HG03159 (cell line): ENCODE results near the gene CDH22.

Experiments
- ATAC-seq: cut with Tn5 transposase; IDR thresholded peaks from one replicate; pipeline ENCODE4 v1.9.1; 2021; ENCODE audit warnings: mild to moderate bottlenecking, moderate library complexity; ENCODE audit not compliant: unreplicated experiment

Gene CDH22

DNA sequence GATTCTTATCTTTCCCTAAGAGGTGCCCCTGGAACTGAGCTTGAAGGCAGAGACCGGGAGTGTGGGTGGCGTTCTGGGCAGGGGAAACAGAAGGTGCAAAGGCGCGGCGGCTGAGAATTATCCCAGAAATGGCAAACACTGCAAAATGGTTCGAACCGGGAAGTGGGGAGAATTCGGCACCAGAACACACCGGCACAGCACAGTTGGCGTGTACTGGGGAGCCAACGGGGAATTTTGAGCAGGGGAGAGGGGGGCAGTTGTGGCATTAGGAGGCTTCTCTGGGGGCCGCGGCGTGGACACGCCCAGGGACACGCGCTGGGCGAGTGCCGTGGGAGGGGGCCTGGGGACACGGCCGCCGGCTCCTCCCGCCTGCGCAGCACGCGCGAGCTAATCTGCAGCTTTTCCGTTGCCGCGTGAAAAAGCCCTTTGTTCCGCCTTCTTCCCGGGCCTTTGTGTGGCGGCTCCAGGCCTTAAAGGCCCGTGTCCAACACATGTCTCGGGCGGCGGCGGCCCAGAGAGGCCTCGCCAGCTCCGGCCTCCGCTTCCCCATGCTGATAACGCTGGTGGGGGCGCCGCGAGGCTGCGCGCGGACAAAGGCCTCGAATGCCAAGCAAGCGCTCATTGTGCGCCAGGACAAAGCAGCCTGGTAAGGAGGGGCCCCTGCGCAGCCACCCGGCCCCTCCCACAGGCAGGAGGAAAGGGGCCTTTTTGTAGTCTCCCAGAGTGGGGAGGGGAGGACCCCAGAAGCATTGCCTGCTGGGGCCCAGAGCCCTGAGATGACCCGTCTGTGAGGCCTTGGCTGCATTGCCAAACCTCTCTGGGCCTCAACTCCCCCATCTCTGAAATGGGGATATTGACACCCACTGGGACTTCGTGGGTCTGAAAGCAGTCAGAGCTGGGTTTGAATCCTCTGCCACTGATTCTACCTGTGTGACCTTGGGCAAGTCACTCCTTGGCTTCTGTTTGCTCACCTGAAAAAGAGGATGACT lies 107.4 kb downstream of the CDH22 start:
- no peak for ATAC-seq

- ATAC-seq, result no peak
Measured at GRCh38 chr20:46199198-46199597, 109.1 kb downstream of the CDH22 start.

DNA sequence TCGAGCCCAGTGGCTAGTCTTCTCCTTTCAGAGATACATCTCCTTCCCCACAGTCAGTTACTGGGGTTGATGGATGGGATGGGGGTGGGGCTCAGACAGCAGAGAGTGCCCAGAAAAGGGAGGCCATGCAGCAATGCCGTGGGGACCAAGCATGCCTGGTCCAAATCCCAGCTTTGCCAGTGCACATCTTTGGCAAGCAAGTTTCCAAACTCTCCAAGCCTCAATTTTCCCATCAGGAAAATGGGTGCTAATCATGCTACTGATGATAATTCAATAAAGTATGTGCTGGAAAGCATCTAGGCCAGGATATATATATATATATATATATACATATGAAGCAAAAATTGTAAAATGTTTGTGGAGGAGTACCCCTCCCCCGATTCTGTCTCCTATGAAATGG lies 111.3 kb downstream of the CDH22 start:
- no peak for ATAC-seq

DNA sequence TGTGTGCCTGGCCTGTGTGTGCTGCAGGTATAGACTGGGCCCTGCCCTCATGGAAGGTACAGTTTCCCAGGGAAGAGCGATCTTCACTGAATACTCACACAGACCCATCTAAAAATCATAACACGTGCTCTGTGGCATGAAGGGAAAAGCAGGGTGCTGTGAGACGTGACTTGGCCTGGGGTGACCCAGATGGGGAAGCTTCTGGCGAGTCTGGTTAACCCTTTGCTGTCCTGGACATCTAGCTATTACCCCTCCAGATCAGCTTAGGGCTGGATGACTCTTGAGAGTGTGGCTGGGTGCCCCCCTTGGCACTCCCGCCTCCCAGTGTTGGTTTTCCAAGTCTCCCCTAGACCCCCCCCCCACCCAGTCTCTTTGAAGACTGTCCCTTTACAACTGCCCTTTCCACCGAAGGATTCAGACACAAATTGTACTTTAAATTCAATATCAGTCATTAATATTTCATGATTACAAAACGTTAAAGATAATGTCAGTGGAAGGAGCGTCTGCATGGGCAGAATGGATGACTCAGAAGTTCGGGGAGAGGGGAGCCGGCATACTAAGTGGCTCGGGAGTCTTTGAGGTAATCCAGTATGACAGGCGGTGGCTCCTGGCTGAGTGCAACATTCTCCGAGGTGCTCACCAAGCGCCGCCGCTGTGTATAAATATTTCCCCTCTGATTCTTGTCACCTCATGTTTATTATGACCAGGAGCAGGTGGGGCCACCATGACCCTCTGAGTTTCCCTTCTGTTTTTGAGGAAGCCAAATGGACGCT lies 112.8 kb downstream of the CDH22 start:
- ATAC-seq, result no peak

GRCh38 chr20:46194409-46194808 lies 113.9 kb downstream of the CDH22 start:
- no peak for ATAC-seq

GRCh38 chr20:46192376-46192944 lies 115.8 kb downstream of the CDH22 start:
- ATAC-seq, result no peak

- no peak for ATAC-seq
Measured at GRCh38 chr20:46191611-46192010, 116.7 kb downstream of the CDH22 start.

DNA sequence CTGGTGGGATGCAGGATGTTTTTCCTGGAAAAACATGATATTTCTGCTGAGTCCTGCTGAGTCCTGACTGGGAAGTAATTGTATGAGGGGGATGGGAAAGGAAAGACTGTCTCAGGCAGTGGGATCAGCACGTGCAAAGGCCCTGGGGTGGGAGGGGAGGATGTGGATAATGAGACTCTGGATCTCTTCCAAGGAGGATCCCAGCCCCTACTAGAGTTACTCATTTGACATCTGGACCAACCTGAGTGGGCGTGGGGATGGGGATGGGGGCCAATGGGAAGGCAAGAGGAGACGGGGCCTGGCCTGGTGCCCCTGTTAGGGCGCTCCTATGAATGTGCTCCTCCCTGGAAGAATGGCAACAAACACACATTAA lies 117.1 kb downstream of the CDH22 start:
- no peak for ATAC-seq

DNA sequence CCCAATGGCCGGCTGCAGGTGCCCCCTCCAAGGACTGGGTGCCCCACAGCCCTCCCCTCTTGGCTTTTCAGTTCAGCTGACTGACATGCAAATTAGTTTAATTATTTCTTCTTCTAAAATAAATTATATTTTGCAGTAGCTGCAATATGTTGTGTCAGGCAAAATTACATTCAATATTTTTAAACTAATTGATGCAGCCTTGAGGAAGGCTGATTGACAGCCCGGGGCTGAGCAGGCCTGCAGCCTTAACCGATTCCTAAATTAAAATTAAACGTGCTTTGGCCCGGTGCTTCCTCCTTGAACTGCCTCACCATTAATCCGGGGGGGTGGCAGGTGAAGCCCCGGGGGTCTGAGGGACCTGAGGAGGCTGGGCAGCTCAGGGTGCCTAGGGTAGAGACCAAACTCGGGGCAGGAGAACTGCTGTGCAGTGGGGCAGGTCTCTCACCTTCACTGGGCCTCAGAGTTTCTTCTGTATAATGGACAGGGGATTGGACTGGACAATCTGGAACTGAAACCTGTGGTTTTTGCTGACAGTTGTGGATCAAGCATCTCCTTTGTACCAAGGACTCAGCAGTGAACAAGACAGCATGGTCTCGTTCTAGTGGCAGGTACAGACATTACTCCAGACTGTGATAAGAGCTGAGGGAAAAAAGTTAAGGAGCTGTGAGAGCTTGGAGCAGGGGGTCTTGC lies 117.7 kb downstream of the CDH22 start:
- ATAC-seq, result no peak

DNA sequence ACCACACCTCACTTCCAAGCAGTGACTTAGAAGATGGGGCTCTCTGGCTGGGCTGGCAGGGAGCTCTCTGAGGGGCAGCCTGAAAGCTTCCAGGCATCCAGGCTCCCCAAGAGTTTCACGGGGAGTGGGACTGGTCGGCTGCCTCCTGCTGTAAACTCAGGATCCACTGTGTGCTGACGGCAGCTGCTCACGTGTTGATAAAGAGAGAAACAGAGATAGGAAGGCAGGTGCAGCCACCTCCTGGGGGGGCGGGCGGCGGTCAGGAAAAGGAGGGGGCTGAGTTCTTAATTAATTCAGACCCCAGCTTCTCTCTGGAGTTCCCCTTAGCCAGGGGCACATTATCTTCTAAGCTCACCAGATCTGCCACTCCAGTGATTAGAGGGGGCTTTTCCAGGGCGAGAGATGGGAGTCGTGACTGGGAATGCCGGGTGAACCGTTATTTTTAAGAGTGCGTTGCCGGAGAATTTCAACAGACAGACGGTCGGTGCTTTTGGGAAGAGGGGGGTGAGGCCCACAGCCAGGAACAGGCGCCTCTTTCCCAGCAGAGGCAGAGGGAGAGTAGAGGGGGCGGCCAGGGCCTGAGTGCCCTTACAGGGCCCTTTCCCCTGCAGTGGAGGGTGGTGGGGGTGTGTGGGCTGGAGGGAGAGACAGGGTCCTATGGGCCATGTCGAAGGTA lies 119.3 kb downstream of the CDH22 start:
- no peak for ATAC-seq

GRCh38 chr20:46186210-46186609 lies 122.1 kb downstream of the CDH22 start:
- no peak for ATAC-seq

- no peak for ATAC-seq
Measured at GRCh38 chr20:46185353-46185752, 122.9 kb downstream of the CDH22 start.

DNA sequence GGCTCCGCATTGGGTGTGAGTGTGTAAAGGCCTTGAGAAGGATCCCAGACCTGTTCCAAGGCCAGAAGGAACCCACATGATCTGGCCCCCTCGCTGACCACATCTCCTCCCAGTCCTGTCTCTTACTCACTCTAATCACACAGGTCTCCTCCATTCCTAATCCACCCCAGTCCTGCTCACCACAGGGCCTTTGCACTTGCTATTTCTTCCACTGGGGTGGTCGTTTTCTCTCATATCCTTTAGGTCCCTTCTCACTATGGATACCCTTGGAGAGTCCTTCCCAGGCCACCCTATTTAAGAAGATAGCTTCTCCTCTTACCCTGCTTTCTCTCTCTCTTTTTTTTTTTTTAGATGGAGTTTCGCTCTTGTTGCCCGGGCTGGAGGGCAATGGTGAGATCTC lies 124.5 kb downstream of the CDH22 start:
- ATAC-seq, result no peak

- ATAC-seq, result no peak
Measured at GRCh38 chr20:46182276-46183200, 125.8 kb downstream of the CDH22 start.

GRCh38 chr20:46179862-46180261 lies 128.4 kb downstream of the CDH22 start:
- ATAC-seq, result no peak

DNA sequence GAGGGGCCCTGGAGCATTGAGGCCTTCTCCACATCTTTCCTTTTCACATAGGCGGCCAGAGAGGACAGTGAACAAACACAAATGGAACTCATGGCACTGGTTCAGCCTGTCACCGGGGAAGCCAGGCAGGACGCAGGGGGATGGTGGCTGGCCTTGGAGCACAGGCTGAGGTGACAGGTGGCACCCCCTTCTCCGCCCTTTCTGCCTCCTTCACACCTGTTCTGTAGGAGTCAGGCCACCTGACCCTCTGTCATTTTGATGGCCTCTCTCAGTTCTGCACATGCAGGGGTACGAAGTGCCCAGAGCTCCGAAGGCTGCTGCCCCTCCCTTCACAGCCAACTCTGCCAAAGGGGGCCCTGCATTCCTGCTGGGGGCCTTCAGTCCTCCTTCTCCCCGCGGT lies 129.4 kb downstream of the CDH22 start:
- no peak for ATAC-seq

DNA sequence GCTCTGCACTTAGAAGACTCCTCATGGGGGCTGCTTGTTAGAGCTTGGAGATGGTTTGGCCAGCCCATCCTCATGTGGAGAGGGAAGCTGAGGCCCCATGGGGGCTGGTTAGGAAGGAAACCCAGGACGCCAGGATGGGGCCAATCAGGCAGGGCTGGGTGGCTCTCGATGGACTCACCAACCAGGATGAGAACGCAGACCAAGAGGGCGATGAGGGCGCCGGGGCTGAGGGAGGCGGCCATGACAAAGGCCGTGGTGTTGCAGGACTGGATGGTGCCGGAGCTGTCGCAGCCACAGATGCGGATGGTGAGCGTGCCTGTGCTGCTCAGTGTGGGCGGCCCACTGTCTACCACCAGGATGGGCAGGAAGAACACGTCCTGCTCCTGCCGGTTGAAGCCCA lies 130.5 kb downstream of the CDH22 start:
- no peak for ATAC-seq

- no peak for ATAC-seq
Measured at GRCh38 chr20:46176739-46177378, 131.4 kb downstream of the CDH22 start.

DNA sequence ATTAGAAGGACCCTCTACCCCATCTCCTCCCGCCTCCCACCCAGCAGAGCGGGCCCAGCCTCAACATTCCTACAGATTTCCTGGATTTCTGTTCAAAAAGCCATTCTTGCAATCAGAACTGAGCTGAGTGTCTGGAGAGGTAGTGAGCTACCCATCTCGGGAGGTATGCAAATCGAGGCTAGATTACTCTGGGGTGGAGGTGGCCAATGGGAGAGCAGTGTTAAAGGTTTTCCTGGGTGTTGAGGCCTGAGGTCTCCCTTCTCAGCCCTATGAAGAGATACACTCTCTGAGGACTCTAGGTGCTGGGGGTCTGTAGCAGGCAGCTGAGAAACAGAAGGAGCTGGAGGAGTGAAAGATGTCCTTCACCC lies 133.2 kb downstream of the CDH22 start:
- ATAC-seq, result no peak
